ENCODE measurements around the gene CHCHD5. TPM values are rescaled to one million over a fixed set of nuclear protein-coding genes. Genes with fewer than 3 reads are reported as not detected.

CHCHD5 gene
- total RNA-seq, 2 donors from 2014 or later, result 30.7 to 32.2 TPM

Other genes with a start within 250 kb of the CHCHD5 start
- gene RGPD8, start 151.0 kb upstream of the CHCHD5 start, total RNA-seq, result 10 to 100 TPM; 10.7 to 11.4 TPM
- 10 to 100 TPM; 19.9 to 20.5 TPM for gene TTL, start 102.5 kb upstream of the CHCHD5 start, total RNA-seq
- 10 to 100 TPM; 14.2 to 17.3 TPM for gene POLR1B, start 42.1 kb upstream of the CHCHD5 start, total RNA-seq
- gene SLC20A1, start 61.3 kb downstream of the CHCHD5 start, total RNA-seq, result 100 to 1,000 TPM in 1 of 2 donors, 10 to 100 TPM in 1; 61.6 to 128 TPM
- not detected for gene NT5DC4, start 136.4 kb downstream of the CHCHD5 start, total RNA-seq
- gene CKAP2L, start 180.0 kb downstream of the CHCHD5 start, total RNA-seq, result 1 to 10 TPM; 1.4 to 4.7 TPM
- gene IL1A, start 199.9 kb downstream of the CHCHD5 start, total RNA-seq, result under 1 TPM; 0.12 to 0.17 TPM